NCI-H2171 (cell line): ENCODE measurements around the gene RGS4.

Experiments used
- DNase-seq: peaks from one replicate; lab custom pipeline; 2025; lab: John Stamatoyannopoulos, UW

Gene RGS4

GRCh38 chr1:163102590-163102989, 33.4 kb downstream of the RGS4 start:
- DNase-seq, result no peak

GRCh38 chr1:163104385-163105099, 35.4 kb downstream of the RGS4 start:
- no peak for DNase-seq

GRCh38 chr1:163106364-163106987, 37.3 kb downstream of the RGS4 start:
- no peak for DNase-seq

- DNase-seq, result no peak
Observed at GRCh38 chr1:163107655-163108054, 38.5 kb downstream of the RGS4 start.

- DNase-seq, result no peak
Observed at GRCh38 chr1:163115887-163116286, 46.7 kb downstream of the RGS4 start.

GRCh38 chr1:163119707-163120106, 50.5 kb downstream of the RGS4 start:
- DNase-seq, result no peak

GRCh38 chr1:163120372-163120771, 51.2 kb downstream of the RGS4 start:
- DNase-seq, result no peak

- DNase-seq, result no peak
Observed at GRCh38 chr1:163124812-163125211, 55.7 kb downstream of the RGS4 start.
